GM12872 (cell line): ENCODE results near the gene NUP88.

Experiments used
- CTCF ChIP-seq: IDR thresholded peaks from 3 replicates; pipeline ENCODE4 v1.5.1; 2011; ENCODE audit warnings: low read depth, mild to moderate bottlenecking, low read length, moderate library complexity; ENCODE audit not compliant: insufficient read depth

Gene NUP88

GRCh38 chr17:5443728-5444127 is 24.3 kb upstream of the NUP88 start:
- no peak for TF ChIP-seq CTCF

GRCh38 chr17:5439446-5439764 is 19.9 kb upstream of the NUP88 start:
- no peak for TF ChIP-seq CTCF

GRCh38 chr17:5438716-5439445 is 19.4 kb upstream of the NUP88 start, which contains the start of gene C1QBP:
TSS of gene C1QBP (minus strand) at chr17:5439155. CDS start at chr17:5439073, 82 bp downstream.
- TF ChIP-seq CTCF: peak; percentile 96

GRCh38 chr17:5437721-5438317 is 18.4 kb upstream of the NUP88 start:
- no peak for TF ChIP-seq CTCF

- TF ChIP-seq CTCF: no peak
These were observed 15.5 kb upstream of the NUP88 start for GRCh38 chr17:5434984-5435383.

GRCh38 chr17:5431949-5432556 is 12.6 kb upstream of the NUP88 start:
- no peak for TF ChIP-seq CTCF

DNA sequence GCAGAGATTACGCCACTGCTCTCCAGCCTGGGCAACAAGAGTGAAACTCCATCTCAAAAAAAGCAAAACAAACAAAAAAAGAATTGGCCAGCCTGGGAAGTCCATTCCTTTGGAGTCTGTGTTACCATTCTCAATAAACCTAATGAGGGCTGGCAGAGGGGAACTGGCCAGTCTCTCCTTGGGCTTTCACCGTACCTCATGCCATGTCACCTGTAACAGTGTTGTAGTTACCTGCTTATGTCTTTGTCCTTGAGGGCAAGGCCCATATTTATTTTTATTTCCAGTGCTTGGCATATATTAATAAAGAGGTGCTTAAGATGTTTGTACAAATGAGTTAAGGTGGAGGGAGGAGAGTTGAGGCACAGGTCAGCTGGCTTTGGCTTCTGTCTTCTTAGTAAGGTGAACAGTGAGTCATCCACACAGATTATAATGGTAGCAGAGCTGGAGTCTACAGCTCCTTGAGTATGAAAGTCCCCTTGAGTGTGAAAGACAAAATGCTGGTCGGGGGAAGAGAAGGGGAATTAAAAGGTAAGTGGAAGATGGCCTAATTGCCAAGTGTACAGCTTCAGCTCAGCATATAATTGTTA is 11.0 kb upstream of the NUP88 start:
- TF ChIP-seq CTCF: no peak
